Choroid plexus epithelial cell (primary cell): ENCODE results near the gene ZG16.
"Not testable (repeated sequence)": the region's sequence is repeated elsewhere in the genome, so short reads cannot be mapped to it uniquely, and the experiment has no call there.

Source experiments
- DNase-seq: peaks from one replicate; pipeline ENCODE4 v3.0.0-alpha.2; 2010; ENCODE audit warnings: low read depth
- H3K4me3 ChIP-seq: 2 replicates; pipeline ENCODE4 v1.5.1; 2011; ENCODE audit warnings: low read depth, mild to moderate bottlenecking, control low read depth, low read length, moderate library complexity
- CTCF ChIP-seq: conservative IDR thresholded peaks from 2 replicates; pipeline ENCODE4 v1.5.1; 2011; ENCODE audit warnings: low read depth, mild to moderate bottlenecking, control low read depth, inconsistent platforms, low read length, moderate library complexity

ZG16 gene

GRCh38 chr16:29784157-29784556, 6.1 kb downstream of the ZG16 start:
- H3K4me3 ChIP-seq, result no peak overlapping the region
- no peak for TF ChIP-seq CTCF
- no peak for DNase-seq

GRCh38 chr16:29784901-29785500, 6.9 kb downstream of the ZG16 start:
- peak overlapping the region; percentile 55 for H3K4me3 ChIP-seq
- DNase-seq, result peak; percentile 69
- TF ChIP-seq CTCF, result peak; percentile 86

- H3K4me3 ChIP-seq, DNase-seq: not testable (repeated sequence)
Observed at GRCh38 chr16:29787155-29787554, 9.1 kb downstream of the ZG16 start.

GRCh38 chr16:29789775-29790182, 11.7 kb downstream of the ZG16 start:
- H3K4me3 ChIP-seq, result peak overlapping the region; percentile 97
- no peak for DNase-seq
- TF ChIP-seq CTCF, result no peak

- H3K4me3 ChIP-seq, result peak within 1 kb of the TSS; percentile 97
- TF ChIP-seq CTCF, result peak; percentile 75
- peak; percentile 99 for DNase-seq
Observed at GRCh38 chr16:29790183-29790948, 12.3 kb downstream of the ZG16 start, which contains the start of gene KIF22. Gene KIF22 (plus strand): TSS chr16:29790751. CDS start chr16:29790760, 9 bp downstream.

GRCh38 chr16:29790949-29791844, 13.1 kb downstream of the ZG16 start:
- H3K4me3 ChIP-seq, result peak overlapping the region; percentile 97
- no peak for TF ChIP-seq CTCF
- peak; percentile 24 for DNase-seq
